ENCODE measurements around the gene NKX3-2. TPM values are rescaled to one million over a fixed set of nuclear protein-coding genes. Genes with fewer than 3 reads are reported as not detected.
"Not testable (repeated sequence)": the region's sequence is repeated elsewhere in the genome, so short reads cannot be mapped to it uniquely, and the experiment has no call there.

NKX3-2 gene
- total and polyA plus RNA-seq, 4 experiments from 2014 or later, result not detected

GRCh38 chr4:13570916-13571315 is 26.6 kb upstream of the NKX3-2 start:
- H3K4me1 ChIP-seq (ENCODE audit: insufficient read depth, low read length), result no peaks in the 10 kb centered on the region
- Mint-ChIP-seq H3K4me1 (peaks cover 0 to 1% (median 0%) of the 10 kb centered on the region in 4 donors), H3K9me3 (no peaks in the 10 kb centered on the region), H3K27ac (no peak overlapping the region), H3K27me3 (no peaks in the 10 kb centered on the region), H3K4me3 (no peak overlapping the region), H3K36me3 (peaks cover 64 to 76% of the 10 kb centered on the region in 2 donors)
- ChIA-PET POLR2A (ENCODE audit: partially characterized antibody) (no interaction called here), CTCF (ENCODE audit: partially characterized antibody) (no interaction called here)
- H3K9me3 ChIP-seq (ENCODE audit: control insufficient read depth in 1 of 2, low read length in 2 of 2), result no peaks in the 10 kb centered on the region
- no peak overlapping the region for H3K27ac ChIP-seq (ENCODE audit: low read depth, low read length)
- no peak for DNase-seq
- intact Hi-C loops (cut with micrococcal nuclease), result no loop called here
- peaks cover 40% of the 10 kb centered on the region for H3K36me3 ChIP-seq (ENCODE audit: insufficient read depth, low read length)
- no peaks in the 10 kb centered on the region for H3K27me3 ChIP-seq (ENCODE audit: insufficient read depth, low read length)
- H3K4me3 ChIP-seq (ENCODE audit: low read length in 2 of 2), result no peak overlapping the region

GRCh38 chr4:13567125-13567524 is 22.8 kb upstream of the NKX3-2 start:
- Histone ChIP-seq H3K27me3 (ENCODE audit: insufficient read depth, low read length) (no peaks in the 10 kb centered on the region), H3K4me1 (ENCODE audit: insufficient read depth, low read length) (no peaks in the 10 kb centered on the region), H3K9me3 (ENCODE audit: control insufficient read depth in 1 of 2, low read length in 2 of 2) (no peaks in the 10 kb centered on the region), H3K4me3 (ENCODE audit: low read length in 2 of 2) (no peak overlapping the region), H3K36me3 (ENCODE audit: insufficient read depth, low read length) (peaks cover 22% of the 10 kb centered on the region), H3K27ac (ENCODE audit: low read depth, low read length) (no peak overlapping the region)
- Mint-ChIP-seq H3K4me1 (peaks cover 0 to 1% (median 0%) of the 10 kb centered on the region in 4 donors), H3K36me3 (peaks cover 46 to 51% of the 10 kb centered on the region in 2 donors), H3K9me3 (peaks cover 0 to 6% (median 0%) of the 10 kb centered on the region in 8 donors), H3K27ac (peak overlapping the region in 1 of 7 donors; percentile 66), H3K27me3 (no peaks in the 10 kb centered on the region), H3K4me3 (no peak overlapping the region)
- POLR2A ChIA-PET (ENCODE audit: partially characterized antibody), result no interaction called here
- no peak for DNase-seq
- intact Hi-C loops (cut with micrococcal nuclease), result no loop called here
- CTCF ChIA-PET (ENCODE audit: partially characterized antibody), result no interaction called here

- H3K9me3 ChIP-seq (ENCODE audit: control insufficient read depth in 1 of 2, low read length in 2 of 2), result no peaks in the 10 kb centered on the region
- Mint-ChIP-seq H3K4me1 (no peaks in the 10 kb centered on the region), H3K27me3 (no peaks in the 10 kb centered on the region), H3K36me3 (peaks cover 14 to 16% of the 10 kb centered on the region in 2 donors), H3K27ac (no peak overlapping the region), H3K4me3 (no peak overlapping the region), H3K9me3 (peaks cover 0 to 6% (median 0%) of the 10 kb centered on the region in 8 donors)
- no peaks in the 10 kb centered on the region for H3K27me3 ChIP-seq (ENCODE audit: insufficient read depth, low read length)
- no peak for DNase-seq
- no peak overlapping the region for H3K27ac ChIP-seq (ENCODE audit: low read depth, low read length)
- H3K36me3 ChIP-seq (ENCODE audit: insufficient read depth, low read length), result no peaks in the 10 kb centered on the region
- intact Hi-C loops (cut with micrococcal nuclease), result no loop called here
- no peaks in the 10 kb centered on the region for H3K4me1 ChIP-seq (ENCODE audit: insufficient read depth, low read length)
- CTCF ChIA-PET (ENCODE audit: partially characterized antibody), result no interaction called here
- POLR2A ChIA-PET (ENCODE audit: partially characterized antibody), result no interaction called here
- no peak overlapping the region for H3K4me3 ChIP-seq (ENCODE audit: low read length in 2 of 2)
These were observed 18.6 kb upstream of the NKX3-2 start for GRCh38 chr4:13562876-13563275.

DNA sequence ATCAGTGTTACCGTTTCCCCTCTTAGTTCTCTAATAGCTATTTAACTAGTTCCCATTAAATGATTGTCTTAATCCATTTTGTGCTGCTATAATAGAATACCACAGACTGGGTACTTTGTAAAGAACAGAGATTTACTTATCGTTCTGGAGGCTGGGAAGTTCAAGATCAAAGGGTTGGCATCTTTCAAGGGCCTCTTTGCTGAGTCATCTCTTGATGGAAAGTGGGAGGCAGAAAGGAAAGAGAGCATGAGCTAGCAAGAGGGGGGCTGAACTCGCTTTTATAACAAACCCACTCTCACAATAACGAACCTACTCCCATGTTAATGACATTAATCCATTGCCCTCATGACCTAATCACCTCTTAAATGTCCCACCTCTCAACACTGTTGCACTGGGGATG is 17.4 kb upstream of the NKX3-2 start:
- no peaks in the 10 kb centered on the region for H3K4me1 ChIP-seq (ENCODE audit: insufficient read depth, low read length)
- no peak for DNase-seq
- no peak overlapping the region for H3K27ac ChIP-seq (ENCODE audit: low read depth, low read length)
- H3K4me3 ChIP-seq (ENCODE audit: low read length in 2 of 2), result no peak overlapping the region
- H3K27ac Mint-ChIP-seq, result no peak overlapping the region
- ChIA-PET POLR2A (ENCODE audit: partially characterized antibody) (no interaction called here), CTCF (ENCODE audit: partially characterized antibody) (no interaction called here)
- intact Hi-C loops (cut with micrococcal nuclease), result no loop called here
- H3K27me3 Mint-ChIP-seq, result peaks cover 8% of the 10 kb centered on the region in 2 donors
- H3K9me3 Mint-ChIP-seq, result peaks cover 0 to 6% (median 0%) of the 10 kb centered on the region in 8 donors
- peaks cover 6 to 8% of the 10 kb centered on the region in 2 donors for H3K36me3 Mint-ChIP-seq
- H3K9me3 ChIP-seq (ENCODE audit: control insufficient read depth in 1 of 2, low read length in 2 of 2), result no peaks in the 10 kb centered on the region
- no peaks in the 10 kb centered on the region for H3K27me3 ChIP-seq (ENCODE audit: insufficient read depth, low read length)
- no peaks in the 10 kb centered on the region for H3K36me3 ChIP-seq (ENCODE audit: insufficient read depth, low read length)
- H3K4me3 Mint-ChIP-seq, result no peak overlapping the region
- H3K4me1 Mint-ChIP-seq, result no peaks in the 10 kb centered on the region

- H3K4me3 ChIP-seq (ENCODE audit: low read length in 2 of 2); H3K36me3 Mint-ChIP-seq; H3K27ac ChIP-seq (ENCODE audit: low read depth, low read length); H3K27ac Mint-ChIP-seq; H3K36me3 ChIP-seq (ENCODE audit: insufficient read depth, low read length); H3K4me1 ChIP-seq (ENCODE audit: insufficient read depth, low read length); H3K4me1 Mint-ChIP-seq; CTCF ChIA-PET (ENCODE audit: partially characterized antibody); H3K9me3 ChIP-seq (ENCODE audit: control insufficient read depth in 1 of 2, low read length in 2 of 2); H3K4me3 Mint-ChIP-seq; POLR2A ChIA-PET (ENCODE audit: partially characterized antibody); H3K27me3 ChIP-seq (ENCODE audit: insufficient read depth, low read length); DNase-seq; intact Hi-C loops (cut with micrococcal nuclease); H3K9me3 Mint-ChIP-seq: not testable (repeated sequence)
- peaks cover 9 to 11% of the 10 kb centered on the region in 2 donors for H3K27me3 Mint-ChIP-seq
These were observed 15.8 kb upstream of the NKX3-2 start for GRCh38 chr4:13560111-13560510.

DNA sequence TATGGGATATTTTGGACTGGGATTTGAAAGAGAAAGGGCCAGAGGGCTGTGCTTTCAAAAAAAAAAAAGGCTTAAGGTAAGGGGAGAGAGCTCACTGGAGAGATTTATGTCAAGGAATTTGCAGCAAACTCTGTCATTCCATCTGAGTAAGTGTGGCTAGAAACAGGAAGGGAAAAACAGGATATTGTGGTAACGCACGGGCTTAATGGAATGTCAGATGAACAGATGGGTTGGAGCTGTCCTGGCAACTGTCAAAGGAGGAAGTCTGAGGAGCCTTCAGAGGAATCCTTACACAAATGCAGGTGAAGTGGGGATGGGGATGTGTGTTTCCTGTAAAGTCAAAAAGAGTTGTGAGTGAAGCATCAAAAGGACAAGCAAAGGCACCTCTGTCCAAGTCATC is 15.1 kb upstream of the NKX3-2 start:
- Histone ChIP-seq H3K36me3 (ENCODE audit: insufficient read depth, low read length) (no peaks in the 10 kb centered on the region), H3K9me3 (ENCODE audit: control insufficient read depth in 1 of 2, low read length in 2 of 2) (no peaks in the 10 kb centered on the region), H3K27ac (ENCODE audit: low read depth, low read length) (no peak overlapping the region), H3K4me1 (ENCODE audit: insufficient read depth, low read length) (no peaks in the 10 kb centered on the region), H3K4me3 (ENCODE audit: low read length in 2 of 2) (no peak overlapping the region), H3K27me3 (ENCODE audit: insufficient read depth, low read length) (no peaks in the 10 kb centered on the region)
- H3K4me1 Mint-ChIP-seq, result no peaks in the 10 kb centered on the region
- H3K27me3 Mint-ChIP-seq, result peaks cover 9 to 11% of the 10 kb centered on the region in 2 donors
- CTCF ChIA-PET (ENCODE audit: partially characterized antibody), result no interaction called here
- H3K36me3 Mint-ChIP-seq, result no peaks in the 10 kb centered on the region
- POLR2A ChIA-PET (ENCODE audit: partially characterized antibody), result no interaction called here
- peaks cover 0 to 2% (median 0%) of the 10 kb centered on the region in 8 donors for H3K9me3 Mint-ChIP-seq
- H3K4me3 Mint-ChIP-seq, result no peak overlapping the region
- peak overlapping the region in 1 of 7 donors; percentile 54 for H3K27ac Mint-ChIP-seq
- no peak for DNase-seq
- intact Hi-C loops (cut with micrococcal nuclease), result no loop called here

DNA sequence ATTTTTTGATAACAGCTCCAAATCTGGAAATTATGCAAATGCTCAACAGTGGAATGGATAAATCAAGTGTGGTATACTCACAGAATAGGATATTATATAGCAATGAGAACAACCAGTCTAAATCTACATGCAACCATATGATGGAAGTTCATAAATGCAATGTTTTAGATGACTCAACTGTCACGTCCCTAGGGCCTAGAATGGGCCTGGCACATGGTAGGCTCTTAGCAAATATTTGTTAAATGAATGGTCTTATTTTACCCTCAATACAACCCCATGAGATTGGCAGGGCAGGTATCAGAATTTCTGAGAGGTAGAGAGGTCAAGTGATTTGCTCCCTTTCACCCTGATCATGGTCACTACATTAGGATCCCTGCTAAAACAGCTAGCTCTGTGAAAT is 14.6 kb upstream of the NKX3-2 start:
- Mint-ChIP-seq H3K4me3 (no peak overlapping the region), H3K4me1 (no peaks in the 10 kb centered on the region), H3K9me3 (no peaks in the 10 kb centered on the region), H3K36me3 (no peaks in the 10 kb centered on the region), H3K27ac (no peak overlapping the region), H3K27me3 (peaks cover 10 to 11% of the 10 kb centered on the region in 2 donors)
- Histone ChIP-seq H3K36me3 (ENCODE audit: insufficient read depth, low read length) (no peaks in the 10 kb centered on the region), H3K4me3 (ENCODE audit: low read length in 2 of 2) (no peak overlapping the region), H3K27ac (ENCODE audit: low read depth, low read length) (no peak overlapping the region), H3K9me3 (ENCODE audit: control insufficient read depth in 1 of 2, low read length in 2 of 2) (no peaks in the 10 kb centered on the region), H3K27me3 (ENCODE audit: insufficient read depth, low read length) (no peaks in the 10 kb centered on the region), H3K4me1 (ENCODE audit: insufficient read depth, low read length) (no peaks in the 10 kb centered on the region)
- ChIA-PET CTCF (ENCODE audit: partially characterized antibody) (no interaction called here), POLR2A (ENCODE audit: partially characterized antibody) (no interaction called here)
- no peak for DNase-seq
- intact Hi-C loops (cut with micrococcal nuclease), result no loop called here

DNA sequence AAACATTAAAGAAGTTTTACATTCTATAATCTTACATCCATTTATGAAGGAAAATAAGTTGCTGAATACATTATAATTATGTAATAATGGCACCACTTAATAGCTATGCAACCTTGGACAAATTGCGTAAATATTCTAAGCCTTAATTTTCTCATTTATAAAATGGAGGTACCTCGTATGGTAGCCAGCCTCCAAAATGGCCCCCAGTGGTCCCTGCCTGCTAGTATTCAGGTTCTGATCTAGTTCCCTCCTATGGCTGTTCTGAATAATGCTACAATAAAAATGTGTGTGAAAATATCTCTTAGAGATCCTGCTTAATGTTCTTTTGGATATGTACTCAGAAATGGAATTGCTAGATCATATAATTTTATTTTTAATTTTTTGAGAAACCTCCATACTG is 11.0 kb upstream of the NKX3-2 start:
- H3K4me3 ChIP-seq (ENCODE audit: low read length in 2 of 2), result no peak overlapping the region
- peaks cover 1% of the 10 kb centered on the region for H3K27me3 ChIP-seq (ENCODE audit: insufficient read depth, low read length)
- H3K9me3 Mint-ChIP-seq, result peaks cover 0 to 4% (median 0%) of the 10 kb centered on the region in 8 donors
- intact Hi-C loops (cut with micrococcal nuclease), result no loop called here
- no peaks in the 10 kb centered on the region for H3K4me1 ChIP-seq (ENCODE audit: insufficient read depth, low read length)
- no peak for DNase-seq
- no peaks in the 10 kb centered on the region for H3K36me3 ChIP-seq (ENCODE audit: insufficient read depth, low read length)
- peaks cover 34 to 38% of the 10 kb centered on the region in 2 donors for H3K27me3 Mint-ChIP-seq
- POLR2A ChIA-PET (ENCODE audit: partially characterized antibody), result no interaction called here
- no peaks in the 10 kb centered on the region for H3K4me1 Mint-ChIP-seq
- H3K27ac ChIP-seq (ENCODE audit: low read depth, low read length), result no peak overlapping the region
- CTCF ChIA-PET (ENCODE audit: partially characterized antibody), result no interaction called here
- no peaks in the 10 kb centered on the region for H3K9me3 ChIP-seq (ENCODE audit: control insufficient read depth in 1 of 2, low read length in 2 of 2)
- H3K4me3 Mint-ChIP-seq, result no peak overlapping the region
- H3K36me3 Mint-ChIP-seq, result no peaks in the 10 kb centered on the region
- no peak overlapping the region for H3K27ac Mint-ChIP-seq
